Measurements from ENCODE around the gene YY1. TPM values are rescaled to one million over a fixed set of nuclear protein-coding genes. Genes with fewer than 3 reads are reported as not detected.

Gene YY1
- total and polyA plus RNA-seq, 9 of the 15 experiments (the other 6 are each of a cell fraction or from before 2014, with no cell fraction given), result 20.8 to 74.2 (median 46.7) TPM

- TF ChIP-seq MITF (IDR thresholded peaks at IDR 0.05) (peak; percentile 58; the same call in 1 of the 2 replicates), L3MBTL2 (IDR thresholded peaks at IDR 0.05) (peak; percentile 61), NCOA6 (IDR thresholded peaks at IDR 0.05) (no peak), RB1 (IDR thresholded peaks at IDR 0.05; ENCODE audit: low read depth) (no peak), ZNF57 (CRISPR knock-in tag; IDR thresholded peaks at IDR 0.05) (no peak), MNT (conservative IDR thresholded peaks at IDR 0.05) (peak; percentile 59 to 83), DNMT1 (IDR thresholded peaks at IDR 0.05) (no peak), CTCF (IDR thresholded peaks at IDR 0.05 in 2 of 3, conservative IDR thresholded peaks at IDR 0.05 in 1 of 3; ENCODE audit: insufficient read depth in 2 of 3, low read depth in 1 of 3, low read length in 3 of 3) (no peak), BRF1 (IDR thresholded peaks at IDR 0.05; ENCODE audit: borderline replicate concordance, extremely low read depth, insufficient read length) (no peak), ZBTB9 (CRISPR knock-in tag; IDR thresholded peaks at IDR 0.05) (0 out of 2 replicates have a peak, but pooled peaks have one; percentile 42), DEAF1 (CRISPR knock-in tag; IDR thresholded peaks at IDR 0.05) (no peak), SLC30A9 (CRISPR knock-in tag; IDR thresholded peaks at IDR 0.05) (no peak), NR2C2 (CRISPR knock-in tag; IDR thresholded peaks at IDR 0.05) (no peak), NR2C2 (tag; IDR thresholded peaks at IDR 0.05) (no peak), TGIF2 (CRISPR knock-in tag; IDR thresholded peaks at IDR 0.05) (no peak), SREBF1 (IDR thresholded peaks at IDR 0.05; ENCODE audit: borderline replicate concordance, low read depth, low read length) (no peak), HNRNPK (IDR thresholded peaks at IDR 0.05; ENCODE audit: low read depth, low read length, poor library complexity, severe bottlenecking) (no peak), MAFK (IDR thresholded peaks at IDR 0.05; ENCODE audit: low read length) (no peak), ZNF561 (CRISPR knock-in tag; conservative IDR thresholded peaks at IDR 0.05) (no peak)
These were observed 58.7 kb downstream of the YY1 start (continued) for GRCh38 chr14:100297320-100298300.
